HUES64 (cell line): Measurements from ENCODE around the gene HOTAIR.

ENCODE experiments used
- H3K27ac ChIP-seq: 2 replicates; pipeline ENCODE4 v1.7.0; 2013; ENCODE audit warnings: low read depth, low read length, inconsistent platforms
- H3K27me3 ChIP-seq: 2 replicates; pipeline ENCODE4 v1.6.1; 2013; ENCODE audit warnings: mild to moderate bottlenecking, low read length; ENCODE audit not compliant: insufficient read depth
- H3K36me3 ChIP-seq: 2 replicates; pipeline ENCODE4 v1.6.1; 2013; ENCODE audit warnings: mild to moderate bottlenecking, low read length; ENCODE audit not compliant: insufficient read depth
- H3K4me1 ChIP-seq: 2 replicates; pipeline ENCODE4 v1.6.1; 2013; ENCODE audit warnings: mild to moderate bottlenecking, low read length, moderate library complexity; ENCODE audit not compliant: insufficient read depth
- H3K4me3 ChIP-seq: 2 replicates; pipeline ENCODE4 v1.5.1; 2013; ENCODE audit warnings: mild to moderate bottlenecking, low read length, moderate library complexity
- H3K9ac ChIP-seq: 2 replicates; pipeline ENCODE4 v1.6.1; 2013; ENCODE audit warnings: mild to moderate bottlenecking, low read depth, low read length
- H3K9me3 ChIP-seq: 2 replicates; pipeline ENCODE4 v1.6.1; 2013; ENCODE audit warnings: low read depth, low read length; ENCODE audit not compliant: insufficient read depth
- WGBS: fragments of 150-250, 120-280 bp; methylation state at CpG from one replicate; pipeline ENCODE4 v1.1.7; 2013; ENCODE audit warnings: missing lambda C conversion rate; 5-methylcytosine and 5-hydroxymethylcytosine counted together

HOTAIR gene

GRCh38 chr12:53956251-53956887 lies 18.4 kb downstream of the HOTAIR start:
- no peaks in the 10 kb centered on the region for H3K4me1 ChIP-seq
- H3K27me3 ChIP-seq = peaks cover 100% of the 10 kb centered on the region
- WGBS = 31% methylated on average over 25 of the region's 25 CpGs
- H3K9me3 ChIP-seq = no peaks in the 10 kb centered on the region; the same call in 1 of the 2 replicates
- H3K27ac ChIP-seq = no peak overlapping the region
- no peak overlapping the region for H3K9ac ChIP-seq
- no peaks in the 10 kb centered on the region for H3K36me3 ChIP-seq
- no peak overlapping the region for H3K4me3 ChIP-seq

GRCh38 chr12:53955776-53956250 lies 18.9 kb downstream of the HOTAIR start:
- H3K9me3 ChIP-seq = no peaks in the 10 kb centered on the region; the same call in 1 of the 2 replicates
- no peak overlapping the region for H3K4me3 ChIP-seq
- H3K27ac ChIP-seq = no peak overlapping the region
- H3K4me1 ChIP-seq = no peaks in the 10 kb centered on the region
- WGBS = 25% methylated on average over 8 of the region's 10 CpGs
- no peaks in the 10 kb centered on the region for H3K36me3 ChIP-seq
- peaks cover 100% of the 10 kb centered on the region for H3K27me3 ChIP-seq
- H3K9ac ChIP-seq = no peak overlapping the region

GRCh38 chr12:53955036-53955775 lies 19.5 kb downstream of the HOTAIR start:
- H3K4me1 ChIP-seq = no peaks in the 10 kb centered on the region
- H3K27me3 ChIP-seq = peaks cover 100% of the 10 kb centered on the region
- H3K9ac ChIP-seq = no peak overlapping the region
- H3K4me3 ChIP-seq = no peak overlapping the region
- H3K36me3 ChIP-seq = no peaks in the 10 kb centered on the region
- no peak overlapping the region for H3K27ac ChIP-seq
- no peaks in the 10 kb centered on the region; the same call in 1 of the 2 replicates for H3K9me3 ChIP-seq
- 8% methylated on average over 81 of the region's 86 CpGs for WGBS

- no peak within 1 kb of the TSS for H3K4me3 ChIP-seq
- no peak within 1 kb of the TSS for H3K27ac ChIP-seq
- no peaks in the 10 kb centered on the region for H3K36me3 ChIP-seq
- no peaks in the 10 kb centered on the region for H3K4me1 ChIP-seq
- H3K9me3 ChIP-seq = no peaks in the 10 kb centered on the region; the same call in 1 of the 2 replicates
- no peak within 1 kb of the TSS for H3K9ac ChIP-seq
- H3K27me3 ChIP-seq = peaks cover 100% of the 10 kb centered on the region
- 20% methylated on average over 16 of the region's 20 CpGs for WGBS
Measured at GRCh38 chr12:53954694-53955035, 20.1 kb downstream of the HOTAIR start, which contains the start of gene HOXC12. Gene HOXC12, plus strand, starts transcription at chr12:53954903. Its CDS starts 27 bp downstream, at chr12:53954930.

GRCh38 chr12:53953831-53954693 lies 20.7 kb downstream of the HOTAIR start:
- H3K9me3 ChIP-seq = no peaks in the 10 kb centered on the region; the same call in 1 of the 2 replicates
- H3K9ac ChIP-seq = no peak overlapping the region
- H3K4me3 ChIP-seq = no peak overlapping the region
- no peaks in the 10 kb centered on the region for H3K4me1 ChIP-seq
- 39% methylated on average over 11 of the region's 19 CpGs for WGBS
- no peak overlapping the region for H3K27ac ChIP-seq
- no peaks in the 10 kb centered on the region for H3K36me3 ChIP-seq
- peaks cover 100% of the 10 kb centered on the region for H3K27me3 ChIP-seq

- WGBS = 7% methylated on average over 38 of the region's 38 CpGs
- Histone ChIP-seq H3K27me3 (peaks cover 100% of the 10 kb centered on the region), H3K4me1 (no peaks in the 10 kb centered on the region), H3K9ac (no peak overlapping the region), H3K4me3 (no peak overlapping the region), H3K36me3 (no peaks in the 10 kb centered on the region), H3K27ac (no peak overlapping the region), H3K9me3 (no peaks in the 10 kb centered on the region; the same call in 1 of the 2 replicates)
Measured at GRCh38 chr12:53952871-53953734, 21.7 kb downstream of the HOTAIR start.

GRCh38 chr12:53952335-53952694 lies 22.4 kb downstream of the HOTAIR start:
- Histone ChIP-seq H3K4me1 (no peaks in the 10 kb centered on the region), H3K4me3 (no peak overlapping the region), H3K9me3 (no peaks in the 10 kb centered on the region; the same call in 1 of the 2 replicates), H3K27ac (no peak overlapping the region), H3K36me3 (no peaks in the 10 kb centered on the region), H3K27me3 (peaks cover 100% of the 10 kb centered on the region), H3K9ac (no peak overlapping the region)
- 13% methylated on average over 13 of the region's 13 CpGs for WGBS

- H3K9ac ChIP-seq = no peak overlapping the region
- H3K4me3 ChIP-seq = no peak overlapping the region
- no peaks in the 10 kb centered on the region for H3K36me3 ChIP-seq
- peaks cover 100% of the 10 kb centered on the region for H3K27me3 ChIP-seq
- 18% methylated on average over 47 of the region's 47 CpGs for WGBS
- H3K9me3 ChIP-seq = no peaks in the 10 kb centered on the region; the same call in 1 of the 2 replicates
- H3K27ac ChIP-seq = no peak overlapping the region
- no peaks in the 10 kb centered on the region for H3K4me1 ChIP-seq
Measured at GRCh38 chr12:53951577-53952334, 23.0 kb downstream of the HOTAIR start.

GRCh38 chr12:53950789-53951576 lies 23.8 kb downstream of the HOTAIR start:
- Histone ChIP-seq H3K27me3 (peaks cover 100% of the 10 kb centered on the region), H3K9me3 (no peaks in the 10 kb centered on the region; the same call in 1 of the 2 replicates), H3K4me3 (no peak overlapping the region), H3K27ac (no peak overlapping the region), H3K36me3 (no peaks in the 10 kb centered on the region), H3K4me1 (no peaks in the 10 kb centered on the region), H3K9ac (no peak overlapping the region)
- WGBS = 15% methylated on average over 34 of the region's 34 CpGs
